ENCODE data around the gene LRRC32.

The LRRC32 gene

GRCh38 chr11:76666830-76667229 lies 3.7 kb downstream of the LRRC32 start:
- no peak for TF ChIP-seq CTCF (IDR thresholded peaks at IDR 0.05; ENCODE audit: borderline replicate concordance, insufficient read depth, low read depth, low read length)
- H3K4me3 ChIP-seq (ENCODE audit: low read depth, low read length): no peak overlapping the region

GRCh38 chr11:76666408-76666807 lies 4.1 kb downstream of the LRRC32 start:
- TF ChIP-seq CTCF (IDR thresholded peaks at IDR 0.05; ENCODE audit: borderline replicate concordance, insufficient read depth, low read depth, low read length): no peak
- no peak overlapping the region for H3K4me3 ChIP-seq (ENCODE audit: low read depth, low read length)

- H3K4me3 ChIP-seq (ENCODE audit: low read depth, low read length): no peak overlapping the region
- TF ChIP-seq CTCF (IDR thresholded peaks at IDR 0.05; ENCODE audit: borderline replicate concordance, insufficient read depth, low read depth, low read length): no peak
Observed at GRCh38 chr11:76665921-76666351, 4.6 kb downstream of the LRRC32 start.

- no peak overlapping the region for H3K4me3 ChIP-seq (ENCODE audit: low read depth, low read length)
- no peak for TF ChIP-seq CTCF (IDR thresholded peaks at IDR 0.05; ENCODE audit: borderline replicate concordance, insufficient read depth, low read depth, low read length)
Observed at GRCh38 chr11:76665172-76665571, 5.4 kb downstream of the LRRC32 start.

GRCh38 chr11:76664578-76665061 lies 5.9 kb downstream of the LRRC32 start:
- TF ChIP-seq CTCF (IDR thresholded peaks at IDR 0.05; ENCODE audit: borderline replicate concordance, insufficient read depth, low read depth, low read length): no peak
- no peak overlapping the region for H3K4me3 ChIP-seq (ENCODE audit: low read depth, low read length)

- TF ChIP-seq CTCF (IDR thresholded peaks at IDR 0.05; ENCODE audit: borderline replicate concordance, insufficient read depth, low read depth, low read length): no peak
Observed at GRCh38 chr11:76663912-76664440, 6.6 kb downstream of the LRRC32 start.

GRCh38 chr11:76663486-76663810 lies 7.1 kb downstream of the LRRC32 start:
- no peak overlapping the region for H3K4me3 ChIP-seq (ENCODE audit: low read depth, low read length)
- no peak for TF ChIP-seq CTCF (IDR thresholded peaks at IDR 0.05; ENCODE audit: borderline replicate concordance, insufficient read depth, low read depth, low read length)

More at GRCh38 chr11:76663912-76664440, 6.6 kb downstream of the LRRC32 start:
- no peak overlapping the region for H3K4me3 ChIP-seq (ENCODE audit: low read depth, low read length)

Data from GM12875 (cell line).